LNCaP clone FGC (cell line): Measurements from ENCODE around the gene AGTR1.

Experiments used
- DNase-seq: peaks from one replicate; pipeline ENCODE4 v3.0.0-alpha.2; 2011; ENCODE audit warnings: low read depth
- H3K4me3 ChIP-seq: 2 replicates; pipeline ENCODE4 v1.5.1; 2011; ENCODE audit warnings: mild to moderate bottlenecking, low read depth, low read length, control low read depth
- CTCF ChIP-seq: IDR thresholded peaks from 2 replicates; pipeline ENCODE4 v1.5.1; 2012; ENCODE audit warnings: mild to moderate bottlenecking; ENCODE audit not compliant: control insufficient read depth, insufficient read depth; ENCODE audit errors: extremely low read depth

Gene AGTR1

GRCh38 chr3:148697306-148698189 lies at the start of gene AGTR1:
Gene AGTR1 (plus strand): TSS chr3:148697903. CDS start chr3:148741036, 43,133 bp downstream.
- TF ChIP-seq CTCF: no peak
- H3K4me3 ChIP-seq: no peak within 1 kb of the TSS
- DNase-seq: no peak

- no peak for TF ChIP-seq CTCF
- no peak for DNase-seq
- no peak overlapping the region for H3K4me3 ChIP-seq
These were observed 48.9 kb upstream of the AGTR1 start for GRCh38 chr3:148648685-148649352.

- no peak overlapping the region for H3K4me3 ChIP-seq
- TF ChIP-seq CTCF: no peak
These were observed 46.2 kb upstream of the AGTR1 start for GRCh38 chr3:148651549-148651948.

GRCh38 chr3:148654433-148654832 lies 43.3 kb upstream of the AGTR1 start:
- DNase-seq: no peak
- no peak for TF ChIP-seq CTCF
- H3K4me3 ChIP-seq: no peak overlapping the region

More at GRCh38 chr3:148651549-148651948, 46.2 kb upstream of the AGTR1 start:
- no peak for DNase-seq

GRCh38 chr3:148657470-148657869 lies 40.2 kb upstream of the AGTR1 start:
- no peak for TF ChIP-seq CTCF
- no peak for DNase-seq
- no peak overlapping the region for H3K4me3 ChIP-seq

GRCh38 chr3:148659512-148659911 lies 38.2 kb upstream of the AGTR1 start:
- TF ChIP-seq CTCF: no peak
- DNase-seq: no peak

More at GRCh38 chr3:148659512-148659911, 38.2 kb upstream of the AGTR1 start:
- H3K4me3 ChIP-seq: no peak overlapping the region
